GM12872 (cell line): Measurements from ENCODE around the gene CFL2.

Experiments
- CTCF ChIP-seq: IDR thresholded peaks from 3 replicates; pipeline ENCODE4 v1.5.1; 2011; ENCODE audit warnings: low read depth, mild to moderate bottlenecking, low read length, moderate library complexity; ENCODE audit not compliant: insufficient read depth

The CFL2 gene

DNA sequence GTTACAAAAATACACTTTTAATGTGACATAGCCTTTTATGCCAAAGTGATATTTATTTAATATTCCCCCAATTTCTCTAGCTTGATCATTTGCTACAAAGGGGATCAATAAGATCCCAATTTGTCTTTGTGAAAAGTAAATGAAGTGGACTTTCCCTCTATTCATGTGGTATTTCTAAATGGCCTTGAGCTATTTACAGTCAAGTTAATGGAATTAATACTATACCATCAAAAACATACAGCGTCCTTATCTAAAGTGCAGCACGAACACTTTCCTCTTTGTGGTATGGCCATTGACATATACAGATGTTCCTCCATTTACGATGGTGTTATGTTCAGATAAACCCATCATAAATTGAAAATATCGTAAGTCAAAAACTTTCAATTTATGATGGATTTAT, 23.2 kb downstream of the CFL2 start:
- TF ChIP-seq CTCF = no peak

- no peak for TF ChIP-seq CTCF
Measured at GRCh38 chr14:34688470-34689206, 25.8 kb downstream of the CFL2 start.

GRCh38 chr14:34685819-34686428, 28.5 kb downstream of the CFL2 start:
- no peak for TF ChIP-seq CTCF

DNA sequence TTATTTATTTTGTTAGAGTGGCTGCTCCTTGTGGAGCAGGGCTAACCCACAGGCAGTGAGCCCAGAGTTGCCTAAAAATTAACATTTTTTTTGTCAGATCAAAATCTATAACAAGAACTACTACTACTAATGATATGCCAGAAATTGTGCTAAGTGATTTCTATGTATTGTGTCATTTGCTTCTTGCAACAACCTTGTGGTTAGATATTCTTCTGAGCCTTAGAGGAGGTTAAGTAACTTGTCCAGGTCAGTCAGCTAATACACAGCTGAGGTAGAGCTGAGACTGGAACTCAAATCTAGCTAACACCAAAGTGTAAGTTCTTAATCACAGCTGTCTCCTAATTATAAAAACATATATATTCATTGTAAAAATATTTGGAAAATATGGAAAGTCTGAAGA, 29.8 kb downstream of the CFL2 start:
- TF ChIP-seq CTCF = no peak

DNA sequence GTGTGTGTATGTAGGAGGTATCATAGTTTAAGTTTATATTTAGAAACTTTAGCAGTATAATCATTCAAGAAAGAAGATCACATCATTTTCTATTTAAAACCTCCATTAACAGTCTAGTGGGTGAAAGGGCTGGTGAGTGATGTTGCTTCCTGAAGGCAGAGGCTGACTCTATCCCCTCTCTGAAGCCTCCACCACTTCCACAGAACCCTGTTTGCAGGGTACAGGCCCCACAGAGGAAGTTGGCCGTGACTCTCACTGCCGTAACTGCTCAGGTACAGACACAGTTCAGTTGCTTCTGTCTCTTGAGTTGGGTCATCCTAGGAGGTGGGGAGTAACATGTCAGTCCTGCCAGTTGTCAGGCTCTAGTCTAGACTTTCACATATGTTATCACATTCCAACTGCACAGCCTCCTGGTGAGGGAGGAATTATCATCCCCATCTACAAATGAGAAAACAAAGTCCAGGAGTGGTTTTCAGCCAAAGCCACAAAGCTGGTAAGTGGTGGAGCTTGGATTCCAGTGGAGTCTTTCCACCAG, 31.5 kb downstream of the CFL2 start:
- TF ChIP-seq CTCF = no peak

DNA sequence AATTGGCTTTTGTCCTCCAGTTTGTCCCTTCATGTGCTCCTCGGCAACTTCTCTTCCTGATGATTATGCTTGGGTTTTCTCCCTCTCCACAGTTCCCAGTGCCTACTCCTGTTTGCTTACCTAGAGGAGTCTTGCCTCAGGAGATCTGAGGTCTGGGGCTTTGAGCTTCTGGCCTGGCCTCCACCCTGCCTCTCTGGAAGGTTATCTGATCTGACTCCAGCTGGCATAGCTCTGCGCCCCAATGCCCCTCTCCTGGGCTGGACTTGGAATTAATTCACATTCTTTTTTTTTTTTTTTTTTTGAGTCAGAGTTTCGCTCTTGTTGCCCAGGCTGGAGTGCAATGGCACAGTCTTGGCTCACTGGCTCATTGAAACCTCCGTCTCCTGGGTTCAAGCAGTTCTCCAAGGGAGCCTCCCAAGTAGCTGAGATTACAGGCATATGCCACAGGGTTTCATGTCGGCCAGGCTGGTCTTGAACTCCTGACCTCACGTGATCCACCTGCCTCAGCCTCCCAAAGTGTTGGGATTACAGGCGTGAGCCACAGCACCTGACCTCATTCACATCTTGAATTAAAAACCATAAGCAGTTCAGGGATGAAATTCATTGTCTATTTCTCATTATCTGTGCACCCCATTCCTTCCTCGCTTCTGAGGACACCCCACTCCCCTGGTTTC, 33.5 kb downstream of the CFL2 start:
- TF ChIP-seq CTCF = no peak

- no peak for TF ChIP-seq CTCF
Measured at GRCh38 chr14:34678735-34679134, 35.7 kb downstream of the CFL2 start.
